ENCODE data around the gene KIF1A. TPM values are rescaled to one million over a fixed set of nuclear protein-coding genes. Genes with fewer than 3 reads are reported as not detected.

The KIF1A gene
- total and polyA plus RNA-seq, 2 of the 13 experiments (the other 11 are each of a cell fraction or from before 2014, with no cell fraction given): 0.01 TPM; not detected in 1

GRCh38 chr2:240732911-240733622, 87.0 kb downstream of the KIF1A start:
- ChIA-PET POLR2A (no interaction called here), CTCF (ENCODE audit: low intra/inter-chr PET ratio, low total read pairs) (no interaction called here)
- FAIRE-seq (no peak), ATAC-seq (peak; percentile 4; the same call in 1 of the 3 replicates), DNase-seq (ENCODE audit: low spot score) (no peak)
- intact Hi-C loops (cut with micrococcal nuclease; ENCODE audit: unreplicated experiment): no loop called here
- Histone ChIP-seq H3K27me3 (ENCODE audit: control insufficient read depth in 1 of 2, insufficient read depth in 2 of 2, low read length in 2 of 2) (peaks cover 41 to 94% of the 10 kb centered on the region in 2 experiments), H3K27ac (ENCODE audit: extremely low read length, insufficient read depth, low read length) (no peak overlapping the region), H3K79me2 (ENCODE audit: insufficient read depth, low read length) (no peaks in the 10 kb centered on the region), H3K4me1 (ENCODE audit: insufficient read depth, low read length) (no peaks in the 10 kb centered on the region), H3K9me3 (ENCODE audit: low read length) (no peaks in the 10 kb centered on the region), H3K4me3 (replicated peaks in 1 of 3; ENCODE audit: insufficient read depth in 1 of 3, low read depth in 2 of 3, low read length in 3 of 3) (no peak overlapping the region), H2AFZ (ENCODE audit: low read length) (no peak overlapping the region), H4K20me1 (ENCODE audit: insufficient read depth, low read length) (peaks cover 4% of the 10 kb centered on the region; the same call in 1 of the 2 replicates), H3K9ac (ENCODE audit: insufficient read depth, low read depth, low read length) (no peak overlapping the region), H3K4me2 (ENCODE audit: low read depth, low read length) (no peak overlapping the region), H3K36me3 (replicated peaks in 1 of 2; ENCODE audit: control insufficient read depth in 1 of 2, insufficient read depth in 2 of 2, low read length in 2 of 2) (no peaks in the 10 kb centered on the region)
- TF ChIP-seq HNRNPK (IDR thresholded peaks at IDR 0.05; ENCODE audit: low read depth, low read length, poor library complexity, severe bottlenecking): peak; percentile 60
- TF ChIP-seq THYN1 (CRISPR knock-in tag; IDR thresholded peaks at IDR 0.05; ENCODE audit: borderline replicate concordance, low read depth): no peak
- no peak for TF ChIP-seq HOXA7 (CRISPR knock-in tag; IDR thresholded peaks at IDR 0.05)
- no peak for TF ChIP-seq ZNF317 (CRISPR knock-in tag; IDR thresholded peaks at IDR 0.05)
- TF ChIP-seq, protein P1, sequence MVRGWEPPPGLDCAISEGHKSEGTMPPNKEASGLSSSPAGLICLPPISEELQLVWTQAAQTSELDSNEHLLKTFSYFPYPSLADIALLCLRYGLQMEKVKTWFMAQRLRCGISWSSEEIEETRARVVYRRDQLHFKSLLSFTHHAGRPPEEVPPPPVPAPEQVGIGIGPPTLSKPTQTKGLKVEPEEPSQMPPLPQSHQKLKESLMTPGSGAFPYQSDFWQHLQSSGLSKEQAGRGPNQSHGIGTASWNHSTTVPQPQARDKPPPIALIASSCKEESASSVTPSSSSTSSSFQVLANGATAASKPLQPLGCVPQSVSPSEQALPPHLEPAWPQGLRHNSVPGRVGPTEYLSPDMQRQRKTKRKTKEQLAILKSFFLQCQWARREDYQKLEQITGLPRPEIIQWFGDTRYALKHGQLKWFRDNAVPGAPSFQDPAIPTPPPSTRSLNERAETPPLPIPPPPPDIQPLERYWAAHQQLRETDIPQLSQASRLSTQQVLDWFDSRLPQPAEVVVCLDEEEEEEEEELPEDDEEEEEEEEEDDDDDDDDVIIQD (CRISPR knock-in tag; IDR thresholded peaks at IDR 0.05; ENCODE audit: low read depth): no peak
- TF ChIP-seq ZNF263 (CRISPR knock-in tag; IDR thresholded peaks at IDR 0.05): peak; percentile 64; the same call in 1 of the 2 replicates
- no peak for TF ChIP-seq THAP7 (CRISPR knock-in tag; IDR thresholded peaks at IDR 0.05)
- no peak for TF ChIP-seq KDM6A (CRISPR knock-in tag; IDR thresholded peaks at IDR 0.05; ENCODE audit: low read depth)
- no peak for TF ChIP-seq ZMYM4 (CRISPR knock-in tag; IDR thresholded peaks at IDR 0.05)
- TF ChIP-seq, protein P2, sequence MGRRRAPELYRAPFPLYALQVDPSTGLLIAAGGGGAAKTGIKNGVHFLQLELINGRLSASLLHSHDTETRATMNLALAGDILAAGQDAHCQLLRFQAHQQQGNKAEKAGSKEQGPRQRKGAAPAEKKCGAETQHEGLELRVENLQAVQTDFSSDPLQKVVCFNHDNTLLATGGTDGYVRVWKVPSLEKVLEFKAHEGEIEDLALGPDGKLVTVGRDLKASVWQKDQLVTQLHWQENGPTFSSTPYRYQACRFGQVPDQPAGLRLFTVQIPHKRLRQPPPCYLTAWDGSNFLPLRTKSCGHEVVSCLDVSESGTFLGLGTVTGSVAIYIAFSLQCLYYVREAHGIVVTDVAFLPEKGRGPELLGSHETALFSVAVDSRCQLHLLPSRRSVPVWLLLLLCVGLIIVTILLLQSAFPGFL (CRISPR knock-in tag; IDR thresholded peaks at IDR 0.05): no peak
- TF ChIP-seq, protein P3, sequence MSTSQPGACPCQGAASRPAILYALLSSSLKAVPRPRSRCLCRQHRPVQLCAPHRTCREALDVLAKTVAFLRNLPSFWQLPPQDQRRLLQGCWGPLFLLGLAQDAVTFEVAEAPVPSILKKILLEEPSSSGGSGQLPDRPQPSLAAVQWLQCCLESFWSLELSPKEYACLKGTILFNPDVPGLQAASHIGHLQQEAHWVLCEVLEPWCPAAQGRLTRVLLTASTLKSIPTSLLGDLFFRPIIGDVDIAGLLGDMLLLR (CRISPR knock-in tag; IDR thresholded peaks at IDR 0.05): no peak
- TF ChIP-seq MED13 (CRISPR knock-in tag; IDR thresholded peaks at IDR 0.05): no peak
- no peak for TF ChIP-seq ZNF747 (CRISPR knock-in tag; IDR thresholded peaks at IDR 0.05; ENCODE audit: borderline replicate concordance)
- TF ChIP-seq CCAR2 (optimal IDR thresholded peaks at IDR 0.05; ENCODE audit: low read depth, low read length): no peak
- TF ChIP-seq, protein P4, sequence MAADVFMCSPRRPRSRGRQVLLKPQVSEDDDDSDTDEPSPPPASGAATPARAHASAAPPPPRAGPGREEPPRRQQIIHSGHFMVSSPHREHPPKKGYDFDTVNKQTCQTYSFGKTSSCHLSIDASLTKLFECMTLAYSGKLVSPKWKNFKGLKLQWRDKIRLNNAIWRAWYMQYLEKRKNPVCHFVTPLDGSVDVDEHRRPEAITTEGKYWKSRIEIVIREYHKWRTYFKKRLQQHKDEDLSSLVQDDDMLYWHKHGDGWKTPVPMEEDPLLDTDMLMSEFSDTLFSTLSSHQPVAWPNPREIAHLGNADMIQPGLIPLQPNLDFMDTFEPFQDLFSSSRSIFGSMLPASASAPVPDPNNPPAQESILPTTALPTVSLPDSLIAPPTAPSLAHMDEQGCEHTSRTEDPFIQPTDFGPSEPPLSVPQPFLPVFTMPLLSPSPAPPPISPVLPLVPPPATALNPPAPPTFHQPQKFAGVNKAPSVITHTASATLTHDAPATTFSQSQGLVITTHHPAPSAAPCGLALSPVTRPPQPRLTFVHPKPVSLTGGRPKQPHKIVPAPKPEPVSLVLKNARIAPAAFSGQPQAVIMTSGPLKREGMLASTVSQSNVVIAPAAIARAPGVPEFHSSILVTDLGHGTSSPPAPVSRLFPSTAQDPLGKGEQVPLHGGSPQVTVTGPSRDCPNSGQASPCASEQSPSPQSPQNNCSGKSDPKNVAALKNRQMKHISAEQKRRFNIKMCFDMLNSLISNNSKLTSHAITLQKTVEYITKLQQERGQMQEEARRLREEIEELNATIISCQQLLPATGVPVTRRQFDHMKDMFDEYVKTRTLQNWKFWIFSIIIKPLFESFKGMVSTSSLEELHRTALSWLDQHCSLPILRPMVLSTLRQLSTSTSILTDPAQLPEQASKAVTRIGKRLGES (CRISPR knock-in tag; IDR thresholded peaks at IDR 0.05; ENCODE audit: borderline replicate concordance): no peak
- peak; percentile 49 for TF ChIP-seq PCBP2 (optimal IDR thresholded peaks at IDR 0.05; ENCODE audit: low read depth, low read length, poor library complexity, severe bottlenecking)
- 18% methylated on average over 8 of the region's 10 CpGs for WGBS (ENCODE audit: low lambda C conversion rate)
- in situ Hi-C loops (cut with HindIII; ENCODE audit: extremely low pct_ligation_motif_present, low pct_unique_long_range_greater_than_20kb): no loop called here
- BruUV-seq (replicated peaks): no TSS peak
